Sigmoid colon (tissue), 7 donors: ENCODE measurements around the gene TPK1. TPM values are rescaled to one million over a fixed set of nuclear protein-coding genes. Genes with fewer than 3 reads are reported as not detected.

Source experiments
- DNase-seq: peaks from one replicate; pipeline ENCODE4 v3.0.0-alpha.2; 2019
- H3K27ac ChIP-seq, 4 donors: fragments of 200-600 bp; sonication (generic); one replicate each; pipeline ENCODE4 v1.5.1; 2016 to 2019; ENCODE audit warnings: mild to moderate bottlenecking in 1 of 4
- H3K27me3 ChIP-seq, 3 donors: fragments of 200-600 bp; sonication (generic); one replicate each; pipeline ENCODE4 v1.5.1; 2019; ENCODE audit warnings: mild to moderate bottlenecking in 1 of 3
- H3K36me3 ChIP-seq, 4 donors: fragments of 200-600 bp; sonication (generic); one replicate each; pipeline ENCODE4 v1.5.1; 2016 to 2019
- H3K4me1 ChIP-seq, 4 donors: fragments of 200-600 bp; sonication (generic); one replicate each; pipeline ENCODE4 v1.5.1; 2017 to 2019
- H3K4me3 ChIP-seq, 4 donors: fragments of 200-600 bp; sonication (generic); one replicate each; pipeline ENCODE4 v1.5.1; 2017 to 2019; ENCODE audit warnings: mild to moderate bottlenecking in 2 of 4, moderate library complexity in 1 of 4
- H3K9me3 ChIP-seq, 4 donors: fragments of 200-600 bp in 3 of 4; sonication (generic) in 3 of 4; one replicate each; pipeline versions ENCODE4 v1.5.1 to v1.6.1; 2013 to 2019
- EP300 ChIP-seq, 4 donors: sonication (generic); formaldehyde crosslinking; IDR thresholded peaks; one replicate each; pipeline ENCODE4 v1.6.1; 2017; ENCODE audit warnings: antibody characterized with exemption in 4 of 4
- POLR2A ChIP-seq, 2 donors: fragments of 450-650 bp; IDR thresholded peaks; one replicate each; pipeline ENCODE4 v1.6.1; 2016; ENCODE audit warnings: antibody characterized with exemption in 2 of 2, mild to moderate bottlenecking in 2 of 2, moderate library complexity in 2 of 2
- POLR2AphosphoS5 ChIP-seq, 4 donors: sonication (generic); formaldehyde crosslinking; IDR thresholded peaks; one replicate each; pipeline ENCODE4 v1.6.1; 2017; ENCODE audit warnings: antibody characterized with exemption in 4 of 4
- WGBS, 2 donors: extraction: QIAGEN DNeasy Blood & Tissue Kit; methylation state at CpG; one replicate each; pipeline ENCODE4 v1.1.7; 2013; 5-methylcytosine and 5-hydroxymethylcytosine counted together
- intact Hi-C: fragments of 100-400 bp; cut with DNase I; formaldehyde crosslinking; loops from one replicate; pipeline ENCODE4 v1.15.1; 2023
- polyA plus RNA-seq, 3 donors: library from polyadenylated mRNA; stranded (reverse); fragments of 200-250 nt; gene quantifications; one replicate each; pipeline ENCODE4 v1.2.3, GENCODE V29; 2013
- total RNA-seq, 4 donors: library from RNA; depleted of rRNA; stranded (reverse); fragments of >200 nt; gene quantifications; one replicate each; pipeline ENCODE4 v1.1.0, GENCODE V29; 2016
- TF ChIP-seq, protein P1 (sequence below), 4 experiments: fragments of 450-650 bp in 3 of 4; fragments of 200-600 bp in 1 of 4; IDR thresholded peaks; one replicate each; pipeline ENCODE4 v1.5.1; 2016 to 2019; ENCODE audit warnings: antibody characterized with exemption in 4 of 4, mild to moderate bottlenecking in 3 of 4, moderate library complexity in 2 of 4
- donor health status: healthy with polysubstance abuse.
- donor health status: Bipolar disorder and iron deficiency.
- donor health status: healthy.

The TPK1 gene
- total and polyA plus RNA-seq, 7 donors, result 4.1 to 14.3 (median 7.2) TPM

- WGBS, 2 donors, result 82 to 89% methylated on average over 2 of the region's 2 CpGs
- no peak overlapping the region for H3K27ac ChIP-seq
- H3K9me3 ChIP-seq, result no peaks in the 10 kb centered on the region
- no peaks in the 10 kb centered on the region for H3K4me1 ChIP-seq
- DNase-seq, result no peak
- no peak overlapping the region for H3K4me3 ChIP-seq
- H3K27me3 ChIP-seq, result no peaks in the 10 kb centered on the region
- H3K36me3 ChIP-seq, result no peaks in the 10 kb centered on the region
- intact Hi-C loops, result no loop called here
- TF ChIP-seq POLR2A (IDR thresholded peaks at IDR 0.05) (no peak), POLR2AphosphoS5 (IDR thresholded peaks at IDR 0.05) (no peak), EP300 (IDR thresholded peaks at IDR 0.05) (no peak)
- TF ChIP-seq, protein P1, sequence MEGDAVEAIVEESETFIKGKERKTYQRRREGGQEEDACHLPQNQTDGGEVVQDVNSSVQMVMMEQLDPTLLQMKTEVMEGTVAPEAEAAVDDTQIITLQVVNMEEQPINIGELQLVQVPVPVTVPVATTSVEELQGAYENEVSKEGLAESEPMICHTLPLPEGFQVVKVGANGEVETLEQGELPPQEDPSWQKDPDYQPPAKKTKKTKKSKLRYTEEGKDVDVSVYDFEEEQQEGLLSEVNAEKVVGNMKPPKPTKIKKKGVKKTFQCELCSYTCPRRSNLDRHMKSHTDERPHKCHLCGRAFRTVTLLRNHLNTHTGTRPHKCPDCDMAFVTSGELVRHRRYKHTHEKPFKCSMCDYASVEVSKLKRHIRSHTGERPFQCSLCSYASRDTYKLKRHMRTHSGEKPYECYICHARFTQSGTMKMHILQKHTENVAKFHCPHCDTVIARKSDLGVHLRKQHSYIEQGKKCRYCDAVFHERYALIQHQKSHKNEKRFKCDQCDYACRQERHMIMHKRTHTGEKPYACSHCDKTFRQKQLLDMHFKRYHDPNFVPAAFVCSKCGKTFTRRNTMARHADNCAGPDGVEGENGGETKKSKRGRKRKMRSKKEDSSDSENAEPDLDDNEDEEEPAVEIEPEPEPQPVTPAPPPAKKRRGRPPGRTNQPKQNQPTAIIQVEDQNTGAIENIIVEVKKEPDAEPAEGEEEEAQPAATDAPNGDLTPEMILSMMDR (IDR thresholded peaks at IDR 0.05), result no peak
These were observed 44.4 kb downstream of the TPK1 start for GRCh38 chr7:144791488-144791887.

DNA sequence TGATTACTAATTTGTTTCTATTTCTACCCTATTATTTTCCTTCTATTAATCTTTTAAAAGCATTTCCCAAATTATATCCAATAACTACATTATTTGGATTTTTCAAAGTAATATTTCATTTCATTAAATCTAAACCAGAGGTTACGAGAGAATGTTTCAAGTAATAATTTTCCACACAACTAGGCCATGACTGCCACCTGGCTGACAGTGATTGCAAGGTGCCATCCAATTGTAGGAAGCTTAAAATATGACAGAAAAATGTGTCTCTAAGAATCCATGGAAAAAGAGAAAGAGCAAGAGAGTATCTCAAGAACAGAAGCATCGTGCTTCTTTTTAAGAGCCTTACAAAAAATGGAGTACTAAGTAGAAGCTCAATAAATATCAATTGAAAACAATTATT lies 48.7 kb downstream of the TPK1 start:
- no peaks in the 10 kb centered on the region for H3K36me3 ChIP-seq
- H3K27ac ChIP-seq, result no peak overlapping the region
- intact Hi-C loops, result no loop called here
- H3K27me3 ChIP-seq, result no peaks in the 10 kb centered on the region
- TF ChIP-seq POLR2AphosphoS5 (IDR thresholded peaks at IDR 0.05) (no peak), EP300 (IDR thresholded peaks at IDR 0.05) (no peak), POLR2A (IDR thresholded peaks at IDR 0.05) (no peak)
- TF ChIP-seq, protein P1 (IDR thresholded peaks at IDR 0.05), result no peak
- no peaks in the 10 kb centered on the region for H3K9me3 ChIP-seq
- 95% methylated on average over 2 of the region's 2 CpGs for WGBS, 2 donors
- no peak overlapping the region for H3K4me3 ChIP-seq
- H3K4me1 ChIP-seq, result no peaks in the 10 kb centered on the region
- DNase-seq, result no peak

- Histone ChIP-seq H3K9me3 (no peaks in the 10 kb centered on the region), H3K4me3 (no peak overlapping the region), H3K27ac (no peak overlapping the region), H3K4me1 (no peaks in the 10 kb centered on the region), H3K36me3 (no peaks in the 10 kb centered on the region), H3K27me3 (no peaks in the 10 kb centered on the region)
- WGBS, 2 donors, result 82 to 89% methylated on average over 2 of the region's 2 CpGs
- DNase-seq, result no peak
- TF ChIP-seq POLR2AphosphoS5 (IDR thresholded peaks at IDR 0.05) (no peak), POLR2A (IDR thresholded peaks at IDR 0.05) (no peak), EP300 (IDR thresholded peaks at IDR 0.05) (no peak)
- TF ChIP-seq, protein P1 (IDR thresholded peaks at IDR 0.05), result no peak
- intact Hi-C loops, result no loop called here
These were observed 49.3 kb downstream of the TPK1 start for GRCh38 chr7:144786522-144786921.

GRCh38 chr7:144786079-144786478 lies 49.8 kb downstream of the TPK1 start:
- Histone ChIP-seq H3K9me3 (no peaks in the 10 kb centered on the region), H3K4me1 (no peaks in the 10 kb centered on the region), H3K27me3 (no peaks in the 10 kb centered on the region), H3K36me3 (no peaks in the 10 kb centered on the region), H3K4me3 (no peak overlapping the region), H3K27ac (no peak overlapping the region)
- no peak for TF ChIP-seq POLR2AphosphoS5 (IDR thresholded peaks at IDR 0.05)
- TF ChIP-seq, protein P1 (IDR thresholded peaks at IDR 0.05), result no peak
- no peak for TF ChIP-seq EP300 (IDR thresholded peaks at IDR 0.05)
- no peak for TF ChIP-seq POLR2A (IDR thresholded peaks at IDR 0.05)
- no peak for DNase-seq
- intact Hi-C loops, result no loop called here
- 82 to 90% methylated on average over 1 of the region's 1 CpG for WGBS, 2 donors

DNA sequence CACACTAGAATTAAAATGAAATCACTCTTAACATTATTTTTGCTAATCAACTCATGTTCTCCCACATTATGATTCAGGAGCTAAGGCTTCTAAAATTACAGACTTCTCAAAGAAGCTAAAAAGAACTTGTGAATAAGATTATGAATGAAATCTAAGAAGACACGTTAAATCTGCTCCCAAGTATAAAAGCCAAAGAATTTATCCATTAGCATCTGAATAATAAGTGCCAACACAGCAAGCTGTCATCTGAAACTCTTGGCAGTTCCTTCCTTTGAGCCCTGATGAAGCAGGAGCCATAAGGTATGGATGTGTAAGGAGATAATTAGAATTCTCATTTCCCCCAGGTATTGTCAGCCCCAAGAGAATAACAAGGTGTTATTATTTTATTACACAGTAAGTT lies 50.3 kb downstream of the TPK1 start:
- TF ChIP-seq POLR2A (IDR thresholded peaks at IDR 0.05) (no peak), EP300 (IDR thresholded peaks at IDR 0.05) (no peak), POLR2AphosphoS5 (IDR thresholded peaks at IDR 0.05) (no peak)
- TF ChIP-seq, protein P1 (IDR thresholded peaks at IDR 0.05), result no peak
- WGBS, 2 donors, result 83 to 93% methylated on average over 1 of the region's 1 CpG
- Histone ChIP-seq H3K4me3 (no peak overlapping the region), H3K36me3 (no peaks in the 10 kb centered on the region), H3K27ac (no peak overlapping the region), H3K4me1 (no peaks in the 10 kb centered on the region), H3K27me3 (no peaks in the 10 kb centered on the region), H3K9me3 (no peaks in the 10 kb centered on the region)
- no peak for DNase-seq
- intact Hi-C loops, result no loop called here
